ENCODE results near the gene IMMP2L. TPM values are rescaled to one million over a fixed set of nuclear protein-coding genes. Genes with fewer than 3 reads are reported as not detected.

The IMMP2L gene
- polyA plus RNA-seq, 4 donors = 10.5 to 20.1 (median 14.1) TPM

DNA sequence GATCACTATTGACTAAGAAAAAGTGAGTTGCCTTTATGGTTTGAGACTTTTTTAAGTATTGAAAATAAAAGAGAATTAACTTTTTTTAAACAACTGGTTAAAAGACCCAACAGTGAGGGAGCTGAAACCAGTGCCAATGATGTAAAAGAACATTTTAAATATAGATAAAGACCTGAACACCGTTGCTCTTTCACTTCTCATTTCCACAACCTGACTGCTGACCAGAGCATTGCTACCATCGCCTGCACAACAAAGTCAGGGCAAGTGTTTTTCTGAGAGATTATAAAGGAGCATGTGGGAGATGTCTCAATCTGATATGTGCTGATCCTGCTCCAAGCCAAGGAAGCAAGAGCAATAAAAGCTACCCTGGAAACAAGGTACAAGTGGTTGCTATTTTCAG lies 34.7 kb downstream of the IMMP2L start:
- DNase-seq (peak; percentile 17 to 42), FAIRE-seq (no peak)
- H3K4me3 ChIP-seq (ENCODE audit: low read depth in 1 of 3, low read length in 3 of 3) = no peak overlapping the region
- no peaks in the 10 kb centered on the region for H3K9me3 ChIP-seq (ENCODE audit: control insufficient read depth in 2 of 2, insufficient read depth in 1 of 2, low read depth in 1 of 2, low read length in 1 of 2)
- no peaks in the 10 kb centered on the region for H3K36me3 ChIP-seq (ENCODE audit: control insufficient read depth in 3 of 3, insufficient read depth in 2 of 3, low read depth in 1 of 3, low read length in 3 of 3)
- H3K4me1 ChIP-seq (ENCODE audit: control insufficient read depth in 3 of 3, insufficient read depth in 2 of 3, low read depth in 1 of 3, low read length in 2 of 3) = peaks cover 0 to 2% (median 0%) of the 10 kb centered on the region in 3 donors
- 12 to 36% (median 24%) methylated on average over 2 of the region's 2 CpGs for WGBS, 3 donors
- H3K27ac ChIP-seq (ENCODE audit: low read depth in 1 of 3, low read length in 2 of 3) = no peak overlapping the region
- H3K27me3 ChIP-seq (ENCODE audit: control insufficient read depth in 3 of 3, insufficient read depth in 3 of 3, low read length in 3 of 3) = no peaks in the 10 kb centered on the region

DNA sequence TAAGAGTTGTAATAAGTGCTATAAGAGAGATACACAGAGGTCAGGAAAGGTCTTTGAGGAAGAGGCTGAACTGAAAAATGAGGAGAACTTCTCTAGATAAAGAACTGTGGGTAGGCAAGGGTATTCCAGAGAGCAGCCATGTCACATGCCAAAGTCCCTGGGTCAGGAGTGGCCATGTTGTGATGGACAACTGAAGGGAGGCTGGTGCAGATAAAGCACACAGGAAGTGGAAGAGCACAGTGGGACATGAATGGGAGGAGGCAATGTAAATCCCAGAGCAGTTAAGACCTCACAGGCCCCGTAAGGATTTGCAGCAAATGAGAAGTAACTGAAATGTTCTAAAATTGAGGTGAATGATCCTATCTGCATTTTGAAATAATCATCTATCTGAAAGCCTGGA lies 37.2 kb downstream of the IMMP2L start:
- H3K27me3 ChIP-seq (ENCODE audit: control insufficient read depth in 3 of 3, insufficient read depth in 3 of 3, low read length in 3 of 3) = no peaks in the 10 kb centered on the region
- no peak overlapping the region for H3K27ac ChIP-seq (ENCODE audit: low read depth in 1 of 3, low read length in 2 of 3)
- H3K36me3 ChIP-seq (ENCODE audit: control insufficient read depth in 3 of 3, insufficient read depth in 2 of 3, low read depth in 1 of 3, low read length in 3 of 3) = peaks cover 0 to 2% (median 0%) of the 10 kb centered on the region in 3 donors
- WGBS, 3 donors = 94 to 100% (median 96%) methylated on average over 1 of the region's 1 CpG
- H3K4me1 ChIP-seq (ENCODE audit: control insufficient read depth in 3 of 3, insufficient read depth in 2 of 3, low read depth in 1 of 3, low read length in 2 of 3) = peaks cover 0 to 2% (median 0%) of the 10 kb centered on the region in 3 donors
- peaks cover 0 to 8% of the 10 kb centered on the region in 2 donors for H3K9me3 ChIP-seq (ENCODE audit: control insufficient read depth in 2 of 2, insufficient read depth in 1 of 2, low read depth in 1 of 2, low read length in 1 of 2)
- DNase-seq = peak in 1 of 2 donors; percentile 15
- no peak for FAIRE-seq
- no peak overlapping the region for H3K4me3 ChIP-seq (ENCODE audit: low read depth in 1 of 3, low read length in 3 of 3)

- no peak overlapping the region for H3K27ac ChIP-seq (ENCODE audit: low read depth in 1 of 3, low read length in 2 of 3)
- H3K9me3 ChIP-seq (ENCODE audit: control insufficient read depth in 2 of 2, insufficient read depth in 1 of 2, low read depth in 1 of 2, low read length in 1 of 2) = peaks cover 0 to 8% of the 10 kb centered on the region in 2 donors
- no peaks in the 10 kb centered on the region for H3K27me3 ChIP-seq (ENCODE audit: control insufficient read depth in 3 of 3, insufficient read depth in 3 of 3, low read length in 3 of 3)
- no peak overlapping the region for H3K4me3 ChIP-seq (ENCODE audit: low read depth in 1 of 3, low read length in 3 of 3)
- DNase-seq (no peak), FAIRE-seq (no peak)
- H3K4me1 ChIP-seq (ENCODE audit: control insufficient read depth in 3 of 3, insufficient read depth in 2 of 3, low read depth in 1 of 3, low read length in 2 of 3) = no peaks in the 10 kb centered on the region
- peaks cover 0 to 2% (median 0%) of the 10 kb centered on the region in 3 donors for H3K36me3 ChIP-seq (ENCODE audit: control insufficient read depth in 3 of 3, insufficient read depth in 2 of 3, low read depth in 1 of 3, low read length in 3 of 3)
These were observed 40.6 kb downstream of the IMMP2L start for GRCh38 chr7:111521660-111522059.

GRCh38 chr7:111518264-111518663 lies 44.0 kb downstream of the IMMP2L start:
- FAIRE-seq (no peak), DNase-seq (no peak)
- H3K9me3 ChIP-seq (ENCODE audit: control insufficient read depth in 2 of 2, insufficient read depth in 1 of 2, low read depth in 1 of 2, low read length in 1 of 2) = peaks cover 0 to 8% of the 10 kb centered on the region in 2 donors
- no peaks in the 10 kb centered on the region for H3K27me3 ChIP-seq (ENCODE audit: control insufficient read depth in 3 of 3, insufficient read depth in 3 of 3, low read length in 3 of 3)
- H3K4me3 ChIP-seq (ENCODE audit: low read depth in 1 of 3, low read length in 3 of 3) = no peak overlapping the region
- no peaks in the 10 kb centered on the region for H3K4me1 ChIP-seq (ENCODE audit: control insufficient read depth in 3 of 3, insufficient read depth in 2 of 3, low read depth in 1 of 3, low read length in 2 of 3)
- 70 to 89% (median 86%) methylated on average over 2 of the region's 2 CpGs for WGBS, 3 donors
- H3K36me3 ChIP-seq (ENCODE audit: control insufficient read depth in 3 of 3, insufficient read depth in 2 of 3, low read depth in 1 of 3, low read length in 3 of 3) = peaks cover 0 to 2% (median 0%) of the 10 kb centered on the region in 3 donors
- H3K27ac ChIP-seq (ENCODE audit: low read depth in 1 of 3, low read length in 2 of 3) = no peak overlapping the region

- DNase-seq (peak; percentile 62 to 82), FAIRE-seq (peak; percentile 77)
- Histone ChIP-seq H3K4me1 (ENCODE audit: control insufficient read depth in 3 of 3, insufficient read depth in 2 of 3, low read depth in 1 of 3, low read length in 2 of 3) (no peaks in the 10 kb centered on the region), H3K27me3 (ENCODE audit: control insufficient read depth in 3 of 3, insufficient read depth in 3 of 3, low read length in 3 of 3) (no peaks in the 10 kb centered on the region), H3K36me3 (ENCODE audit: control insufficient read depth in 3 of 3, insufficient read depth in 2 of 3, low read depth in 1 of 3, low read length in 3 of 3) (peaks cover 0 to 2% (median 0%) of the 10 kb centered on the region in 3 donors), H3K9me3 (ENCODE audit: control insufficient read depth in 2 of 2, insufficient read depth in 1 of 2, low read depth in 1 of 2, low read length in 1 of 2) (peaks cover 0 to 8% of the 10 kb centered on the region in 2 donors), H3K4me3 (ENCODE audit: low read depth in 1 of 3, low read length in 3 of 3) (no peak overlapping the region), H3K27ac (ENCODE audit: low read depth in 1 of 3, low read length in 2 of 3) (no peak overlapping the region)
- WGBS, 3 donors = 36 to 72% (median 44%) methylated on average over 4 of the region's 4 CpGs
These were observed 44.7 kb downstream of the IMMP2L start for GRCh38 chr7:111517549-111517951.

GRCh38 chr7:111516612-111517011 lies 45.7 kb downstream of the IMMP2L start:
- no peaks in the 10 kb centered on the region for H3K4me1 ChIP-seq (ENCODE audit: control insufficient read depth in 3 of 3, insufficient read depth in 2 of 3, low read depth in 1 of 3, low read length in 2 of 3)
- DNase-seq (no peak), FAIRE-seq (no peak)
- H3K36me3 ChIP-seq (ENCODE audit: control insufficient read depth in 3 of 3, insufficient read depth in 2 of 3, low read depth in 1 of 3, low read length in 3 of 3) = peaks cover 0 to 4% (median 0%) of the 10 kb centered on the region in 3 donors
- WGBS, 3 donors = 75 to 77% (median 77%) methylated on average over 4 of the region's 4 CpGs
- no peak overlapping the region for H3K4me3 ChIP-seq (ENCODE audit: low read depth in 1 of 3, low read length in 3 of 3)
- peaks cover 0 to 3% of the 10 kb centered on the region in 2 donors for H3K9me3 ChIP-seq (ENCODE audit: control insufficient read depth in 2 of 2, insufficient read depth in 1 of 2, low read depth in 1 of 2, low read length in 1 of 2)
- no peaks in the 10 kb centered on the region for H3K27me3 ChIP-seq (ENCODE audit: control insufficient read depth in 3 of 3, insufficient read depth in 3 of 3, low read length in 3 of 3)
- H3K27ac ChIP-seq (ENCODE audit: low read depth in 1 of 3, low read length in 2 of 3) = no peak overlapping the region

GRCh38 chr7:111513566-111513965 lies 48.7 kb downstream of the IMMP2L start:
- DNase-seq (no peak), FAIRE-seq (no peak)
- WGBS, 3 donors = 95 to 98% (median 98%) methylated on average over 1 of the region's 1 CpG
- Histone ChIP-seq H3K27ac (ENCODE audit: low read depth in 1 of 3, low read length in 2 of 3) (no peak overlapping the region), H3K4me3 (ENCODE audit: low read depth in 1 of 3, low read length in 3 of 3) (no peak overlapping the region), H3K9me3 (ENCODE audit: control insufficient read depth in 2 of 2, insufficient read depth in 1 of 2, low read depth in 1 of 2, low read length in 1 of 2) (no peaks in the 10 kb centered on the region), H3K36me3 (ENCODE audit: control insufficient read depth in 3 of 3, insufficient read depth in 2 of 3, low read depth in 1 of 3, low read length in 3 of 3) (peaks cover 0 to 3% (median 0%) of the 10 kb centered on the region in 3 donors), H3K4me1 (ENCODE audit: control insufficient read depth in 3 of 3, insufficient read depth in 2 of 3, low read depth in 1 of 3, low read length in 2 of 3) (peaks cover 0 to 2% (median 0%) of the 10 kb centered on the region in 3 donors), H3K27me3 (ENCODE audit: control insufficient read depth in 3 of 3, insufficient read depth in 3 of 3, low read length in 3 of 3) (no peaks in the 10 kb centered on the region)

GRCh38 chr7:111511845-111512244 lies 50.4 kb downstream of the IMMP2L start:
- DNase-seq (no peak), FAIRE-seq (no peak)
- H3K36me3 ChIP-seq (ENCODE audit: control insufficient read depth in 3 of 3, insufficient read depth in 2 of 3, low read depth in 1 of 3, low read length in 3 of 3) = peaks cover 0 to 3% (median 0%) of the 10 kb centered on the region in 3 donors
- no peak overlapping the region for H3K4me3 ChIP-seq (ENCODE audit: low read depth in 1 of 3, low read length in 3 of 3)
- no peak overlapping the region for H3K27ac ChIP-seq (ENCODE audit: low read depth in 1 of 3, low read length in 2 of 3)
- peaks cover 0 to 1% of the 10 kb centered on the region in 2 donors for H3K9me3 ChIP-seq (ENCODE audit: control insufficient read depth in 2 of 2, insufficient read depth in 1 of 2, low read depth in 1 of 2, low read length in 1 of 2)
- 89 to 92% (median 91%) methylated on average over 4 of the region's 4 CpGs for WGBS, 3 donors
- no peaks in the 10 kb centered on the region for H3K27me3 ChIP-seq (ENCODE audit: control insufficient read depth in 3 of 3, insufficient read depth in 3 of 3, low read length in 3 of 3)
- H3K4me1 ChIP-seq (ENCODE audit: control insufficient read depth in 3 of 3, insufficient read depth in 2 of 3, low read depth in 1 of 3, low read length in 2 of 3) = peaks cover 0 to 2% (median 0%) of the 10 kb centered on the region in 3 donors

Data from small intestine (tissue), 7 donors.